HEK293 (cell line): Measurements from ENCODE around the gene TMEM203.

Experiments used
- CTCF ChIA-PET: fragments of 350-600 bp; formaldehyde crosslinking; extraction: SDS; loops from one replicate; lab custom pipeline; 2021; ENCODE audit warnings: antibody characterized with exemption; lab: Yijun Ruan, JAX
- POLR2A ChIA-PET: fragments of 300-600 bp; formaldehyde crosslinking; extraction: SDS; loops from one replicate; lab custom pipeline; 2020; ENCODE audit warnings: antibody characterized with exemption, inconsistent platforms; lab: Yijun Ruan, JAX
- H3K27ac ChIP-seq: fragments of 200-500 bp; sonication (Bioruptor generic); 2 replicates; pipeline ENCODE4 v1.5.1; 2014; ENCODE audit warnings: low read depth, low read length, control low read depth, inconsistent platforms; ENCODE audit errors: extremely low read depth
- H3K36me3 ChIP-seq, 2 experiments: fragments of 200-500 bp in 1 of 2; sonication (Bioruptor generic) in 1 of 2; 1 replicate in 1 of 2; 2 replicates in 1 of 2; pipeline ENCODE4 v1.5.1; 2014 to 2017; ENCODE audit warnings: inconsistent platforms in 2 of 2, low read length in 2 of 2; ENCODE audit not compliant: control insufficient read depth in 2 of 2, insufficient read depth in 1 of 2
- H3K4me1 ChIP-seq: fragments of 200-500 bp; sonication (Bioruptor generic); 2 replicates; pipeline ENCODE4 v1.5.1; 2014; ENCODE audit warnings: mild to moderate bottlenecking, low read length, inconsistent platforms; ENCODE audit not compliant: control insufficient read depth, insufficient read depth
- H3K4me3 ChIP-seq: 2 replicates; pipeline ENCODE4 v1.5.1; 2011; ENCODE audit warnings: low read depth, mild to moderate bottlenecking, control low read depth, low read length, moderate library complexity
- H3K9me3 ChIP-seq: fragments of 200-500 bp; sonication (Bioruptor generic); 2 replicates; pipeline ENCODE4 v1.5.1; 2014; ENCODE audit warnings: low read depth, low read length, inconsistent platforms; ENCODE audit not compliant: control insufficient read depth, insufficient read depth
- BCL6B ChIP-seq: fragments of 450-650 bp; formaldehyde crosslinking; IDR thresholded peaks from 2 replicates; pipeline ENCODE4 v1.5.1; 2017; ENCODE audit warnings: missing biosample characterization, missing genetic modification characterization
- GLI2 ChIP-seq: fragments of 450-650 bp; formaldehyde crosslinking; IDR thresholded peaks from 2 replicates; pipeline ENCODE4; 2017; ENCODE audit warnings: missing biosample characterization, missing genetic modification characterization, low read depth, borderline replicate concordance
- IKZF3 ChIP-seq: fragments of 450-650 bp; IDR thresholded peaks from 2 replicates; pipeline ENCODE4 v1.5.0; 2018; ENCODE audit warnings: missing biosample characterization, mild to moderate bottlenecking, missing genetic modification characterization, moderate library complexity
- KLF16 ChIP-seq: fragments of 450-650 bp; formaldehyde crosslinking; IDR thresholded peaks from 2 replicates; pipeline ENCODE4 v1.5.1; 2017; ENCODE audit warnings: missing biosample characterization, missing genetic modification characterization
- KLF17 ChIP-seq: fragments of 450-650 bp; formaldehyde crosslinking; IDR thresholded peaks from 2 replicates; pipeline ENCODE4 v1.5.1; 2016; ENCODE audit warnings: missing biosample characterization, missing genetic modification characterization
- KLF9 ChIP-seq: fragments of 450-650 bp; formaldehyde crosslinking; IDR thresholded peaks from 2 replicates; pipeline ENCODE4 v1.5.1; 2016; ENCODE audit warnings: missing biosample characterization, missing genetic modification characterization, low read depth
- PRDM6 ChIP-seq: fragments of 450-650 bp; formaldehyde crosslinking; IDR thresholded peaks from 2 replicates; pipeline ENCODE4 v1.5.1; 2017; ENCODE audit warnings: missing biosample characterization, missing genetic modification characterization
- TRIM28 ChIP-seq: IDR thresholded peaks from 2 replicates; pipeline ENCODE4 v1.6.1; 2011; ENCODE audit warnings: low read length, control low read depth, borderline replicate concordance
- ZBTB17 ChIP-seq: fragments of 450-650 bp; formaldehyde crosslinking; IDR thresholded peaks from 2 replicates; pipeline ENCODE4 v1.5.1; 2016; ENCODE audit warnings: missing biosample characterization, missing genetic modification characterization
- ZBTB20 ChIP-seq: fragments of 450-650 bp; formaldehyde crosslinking; IDR thresholded peaks from 2 replicates; pipeline ENCODE4 v1.5.1; 2016; ENCODE audit warnings: missing biosample characterization, missing genetic modification characterization
- ZBTB21 ChIP-seq: fragments of 450-650 bp; formaldehyde crosslinking; IDR thresholded peaks from 2 replicates; pipeline ENCODE4 v1.5.1; 2017; ENCODE audit warnings: missing biosample characterization, missing genetic modification characterization
- ZFHX2 ChIP-seq: fragments of 450-650 bp; formaldehyde crosslinking; conservative IDR thresholded peaks from 2 replicates; pipeline ENCODE4 v1.5.1; 2016; ENCODE audit warnings: missing biosample characterization, missing genetic modification characterization
- ZNF2 ChIP-seq: fragments of 450-650 bp; formaldehyde crosslinking; IDR thresholded peaks from 2 replicates; pipeline ENCODE4 v1.5.1; 2016; ENCODE audit warnings: missing biosample characterization, missing genetic modification characterization
- ZNF221 ChIP-seq: fragments of 450-650 bp; formaldehyde crosslinking; IDR thresholded peaks from 2 replicates; pipeline ENCODE4 v1.5.1; 2017; ENCODE audit warnings: missing biosample characterization, missing genetic modification characterization, borderline replicate concordance
- ZNF239 ChIP-seq: fragments of 450-650 bp; formaldehyde crosslinking; IDR thresholded peaks from 2 replicates; pipeline ENCODE4 v1.5.1; 2016; ENCODE audit warnings: missing biosample characterization, missing genetic modification characterization
- ZNF433 ChIP-seq: fragments of 450-650 bp; formaldehyde crosslinking; IDR thresholded peaks from 2 replicates; pipeline ENCODE4 v1.5.1; 2016; ENCODE audit warnings: missing biosample characterization, missing genetic modification characterization, low read depth
- ZNF501 ChIP-seq: fragments of 450-650 bp; formaldehyde crosslinking; IDR thresholded peaks from 2 replicates; pipeline ENCODE4 v1.5.1; 2016; ENCODE audit warnings: missing biosample characterization, missing genetic modification characterization
- ZNF660 ChIP-seq: fragments of 450-650 bp; IDR thresholded peaks from 2 replicates; pipeline ENCODE4 v1.5.1; 2018; ENCODE audit warnings: missing biosample characterization, mild to moderate bottlenecking, missing genetic modification characterization
- TF ChIP-seq, protein P1 (sequence below): fragments of 450-650 bp; formaldehyde crosslinking; IDR thresholded peaks from 2 replicates; pipeline ENCODE4 v1.5.1; 2016; ENCODE audit warnings: missing biosample characterization, missing genetic modification characterization, borderline replicate concordance
- TF ChIP-seq, protein P2 (sequence below): fragments of 450-650 bp; formaldehyde crosslinking; IDR thresholded peaks from 2 replicates; pipeline ENCODE4 v1.5.1; 2016; ENCODE audit warnings: missing biosample characterization, missing genetic modification characterization
- TF ChIP-seq, protein P3 (sequence below): fragments of 450-650 bp; formaldehyde crosslinking; IDR thresholded peaks from 2 replicates; pipeline ENCODE4 v1.5.1; 2017; ENCODE audit warnings: missing biosample characterization, missing genetic modification characterization
- TF ChIP-seq, protein P4 (sequence below): fragments of 450-650 bp; formaldehyde crosslinking; IDR thresholded peaks from 2 replicates; pipeline ENCODE4 v1.5.1; 2016; ENCODE audit warnings: missing biosample characterization, missing genetic modification characterization, low read depth

TMEM203 gene

GRCh38 chr9:137240841-137241489, 35.5 kb upstream of the TMEM203 start, which contains the start of gene TUBB4B (continued):
- TF ChIP-seq, protein P1, sequence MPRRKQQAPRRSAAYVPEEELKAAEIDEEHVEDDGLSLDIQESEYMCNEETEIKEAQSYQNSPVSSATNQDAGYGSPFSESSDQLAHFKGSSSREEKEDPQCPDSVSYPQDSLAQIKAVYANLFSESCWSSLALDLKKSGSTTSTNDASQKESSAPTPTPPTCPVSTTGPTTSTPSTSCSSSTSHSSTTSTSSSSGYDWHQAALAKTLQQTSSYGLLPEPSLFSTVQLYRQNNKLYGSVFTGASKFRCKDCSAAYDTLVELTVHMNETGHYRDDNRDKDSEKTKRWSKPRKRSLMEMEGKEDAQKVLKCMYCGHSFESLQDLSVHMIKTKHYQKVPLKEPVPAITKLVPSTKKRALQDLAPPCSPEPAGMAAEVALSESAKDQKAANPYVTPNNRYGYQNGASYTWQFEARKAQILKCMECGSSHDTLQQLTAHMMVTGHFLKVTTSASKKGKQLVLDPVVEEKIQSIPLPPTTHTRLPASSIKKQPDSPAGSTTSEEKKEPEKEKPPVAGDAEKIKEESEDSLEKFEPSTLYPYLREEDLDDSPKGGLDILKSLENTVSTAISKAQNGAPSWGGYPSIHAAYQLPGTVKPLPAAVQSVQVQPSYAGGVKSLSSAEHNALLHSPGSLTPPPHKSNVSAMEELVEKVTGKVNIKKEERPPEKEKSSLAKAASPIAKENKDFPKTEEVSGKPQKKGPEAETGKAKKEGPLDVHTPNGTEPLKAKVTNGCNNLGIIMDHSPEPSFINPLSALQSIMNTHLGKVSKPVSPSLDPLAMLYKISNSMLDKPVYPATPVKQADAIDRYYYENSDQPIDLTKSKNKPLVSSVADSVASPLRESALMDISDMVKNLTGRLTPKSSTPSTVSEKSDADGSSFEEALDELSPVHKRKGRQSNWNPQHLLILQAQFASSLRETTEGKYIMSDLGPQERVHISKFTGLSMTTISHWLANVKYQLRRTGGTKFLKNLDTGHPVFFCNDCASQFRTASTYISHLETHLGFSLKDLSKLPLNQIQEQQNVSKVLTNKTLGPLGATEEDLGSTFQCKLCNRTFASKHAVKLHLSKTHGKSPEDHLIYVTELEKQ (tag by site-specific recombination), result 0 out of 2 replicates have a peak, but pooled peaks have one; percentile 11
- TF ChIP-seq ZFHX2 (tag by site-specific recombination), result peak; percentile 92
- TF ChIP-seq ZBTB20, result no peak
- TF ChIP-seq IKZF3, result no peak
- no peak; the same call in 1 of the 2 replicates for TF ChIP-seq ZBTB17
- peak; percentile 62; the same call in 1 of the 2 replicates for TF ChIP-seq KLF9 (tag by site-specific recombination)
- TF ChIP-seq, protein P2, sequence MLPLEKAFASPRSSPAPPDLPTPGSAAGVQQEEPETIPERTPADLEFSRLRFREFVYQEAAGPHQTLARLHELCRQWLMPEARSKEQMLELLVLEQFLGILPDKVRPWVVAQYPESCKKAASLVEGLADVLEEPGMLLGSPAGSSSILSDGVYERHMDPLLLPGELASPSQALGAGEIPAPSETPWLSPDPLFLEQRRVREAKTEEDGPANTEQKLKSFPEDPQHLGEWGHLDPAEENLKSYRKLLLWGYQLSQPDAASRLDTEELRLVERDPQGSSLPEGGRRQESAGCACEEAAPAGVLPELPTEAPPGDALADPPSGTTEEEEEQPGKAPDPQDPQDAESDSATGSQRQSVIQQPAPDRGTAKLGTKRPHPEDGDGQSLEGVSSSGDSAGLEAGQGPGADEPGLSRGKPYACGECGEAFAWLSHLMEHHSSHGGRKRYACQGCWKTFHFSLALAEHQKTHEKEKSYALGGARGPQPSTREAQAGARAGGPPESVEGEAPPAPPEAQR (tag by site-specific recombination), result 0 out of 2 replicates have a peak, but pooled peaks have one; percentile 23
- 0 out of 2 replicates have a peak, but pooled peaks have one; percentile 15 for TF ChIP-seq ZNF501 (tag by site-specific recombination)
- no peak for TF ChIP-seq ZNF433 (tag by site-specific recombination)
- TF ChIP-seq KLF17, result peak; percentile 87

- no peaks in the 10 kb centered on the region for H3K9me3 ChIP-seq
- POLR2A ChIA-PET, result interaction anchor here (0.6 to 11.5 kb wide), 81 partner anchors 13 to 463 kb away, joined by 3 to 336 read pairs (median 5); partner anchors contain the start of genes ANAPC2, ARRDC1, CLIC3 and CYSRT1
- CTCF ChIA-PET, result interaction anchor here (0.6 to 1.7 kb wide), 12 partner anchors 8 to 286 kb away, joined by 3 to 11 read pairs (median 3); partner anchors contain the start of genes CYSRT1, LRRC26, NELFB and NPDC1
- peaks cover 6% of the 10 kb centered on the region; the same call in 1 of the 2 replicates for H3K4me1 ChIP-seq
- H3K27ac ChIP-seq, result peak overlapping the region; percentile 93
- peaks cover 0 to 32% of the 10 kb centered on the region in 2 experiments; a peak in 1 of 3 replicates for H3K36me3 ChIP-seq
- H3K4me3 ChIP-seq, result peak overlapping the region; percentile 68
- TF ChIP-seq, protein P3, sequence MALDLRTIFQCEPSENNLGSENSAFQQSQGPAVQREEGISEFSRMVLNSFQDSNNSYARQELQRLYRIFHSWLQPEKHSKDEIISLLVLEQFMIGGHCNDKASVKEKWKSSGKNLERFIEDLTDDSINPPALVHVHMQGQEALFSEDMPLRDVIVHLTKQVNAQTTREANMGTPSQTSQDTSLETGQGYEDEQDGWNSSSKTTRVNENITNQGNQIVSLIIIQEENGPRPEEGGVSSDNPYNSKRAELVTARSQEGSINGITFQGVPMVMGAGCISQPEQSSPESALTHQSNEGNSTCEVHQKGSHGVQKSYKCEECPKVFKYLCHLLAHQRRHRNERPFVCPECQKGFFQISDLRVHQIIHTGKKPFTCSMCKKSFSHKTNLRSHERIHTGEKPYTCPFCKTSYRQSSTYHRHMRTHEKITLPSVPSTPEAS (tag by site-specific recombination), result 0 out of 2 replicates have a peak, but pooled peaks have one; percentile 29
- TF ChIP-seq, protein P4, sequence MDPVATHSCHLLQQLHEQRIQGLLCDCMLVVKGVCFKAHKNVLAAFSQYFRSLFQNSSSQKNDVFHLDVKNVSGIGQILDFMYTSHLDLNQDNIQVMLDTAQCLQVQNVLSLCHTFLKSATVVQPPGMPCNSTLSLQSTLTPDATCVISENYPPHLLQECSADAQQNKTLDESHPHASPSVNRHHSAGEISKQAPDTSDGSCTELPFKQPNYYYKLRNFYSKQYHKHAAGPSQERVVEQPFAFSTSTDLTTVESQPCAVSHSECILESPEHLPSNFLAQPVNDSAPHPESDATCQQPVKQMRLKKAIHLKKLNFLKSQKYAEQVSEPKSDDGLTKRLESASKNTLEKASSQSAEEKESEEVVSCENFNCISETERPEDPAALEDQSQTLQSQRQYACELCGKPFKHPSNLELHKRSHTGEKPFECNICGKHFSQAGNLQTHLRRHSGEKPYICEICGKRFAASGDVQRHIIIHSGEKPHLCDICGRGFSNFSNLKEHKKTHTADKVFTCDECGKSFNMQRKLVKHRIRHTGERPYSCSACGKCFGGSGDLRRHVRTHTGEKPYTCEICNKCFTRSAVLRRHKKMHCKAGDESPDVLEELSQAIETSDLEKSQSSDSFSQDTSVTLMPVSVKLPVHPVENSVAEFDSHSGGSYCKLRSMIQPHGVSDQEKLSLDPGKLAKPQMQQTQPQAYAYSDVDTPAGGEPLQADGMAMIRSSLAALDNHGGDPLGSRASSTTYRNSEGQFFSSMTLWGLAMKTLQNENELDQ (tag by site-specific recombination), result no peak
- TF ChIP-seq ZNF2 (tag by site-specific recombination) (peak; percentile 87), KLF16 (tag by site-specific recombination) (peak; percentile 95), ZNF660 (tag by site-specific recombination) (peak; percentile 93), ZNF239 (tag by site-specific recombination) (no peak), TRIM28 (no peak), PRDM6 (no peak), ZBTB21 (tag by site-specific recombination) (0 out of 2 replicates have a peak, but pooled peaks have one; percentile 27), BCL6B (tag by site-specific recombination) (no peak), GLI2 (tag by site-specific recombination) (no peak), ZNF221 (tag by site-specific recombination) (no peak)
Measured at GRCh38 chr9:137240318-137240840, 34.9 kb upstream of the TMEM203 start.
